ENCODE data around the gene ERRFI1.

The ERRFI1 gene

DNA sequence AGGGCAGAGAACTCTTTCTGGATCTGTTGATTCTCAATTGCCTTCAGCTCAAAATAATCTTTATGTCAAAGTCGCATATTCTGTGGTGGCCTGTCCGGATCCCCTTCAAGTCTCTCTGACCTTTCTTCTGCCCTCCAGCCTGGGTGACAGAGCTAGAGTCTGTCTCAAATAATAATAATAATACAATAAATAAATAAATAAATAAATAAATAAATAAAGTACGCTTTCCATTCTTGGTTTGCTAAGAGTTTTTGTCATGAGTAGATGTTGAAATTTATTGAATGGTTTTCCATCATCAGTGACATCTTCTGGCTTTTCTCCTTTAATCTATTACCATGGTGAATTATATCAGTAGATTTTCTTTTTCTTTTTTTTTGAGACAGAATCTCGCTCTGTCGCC lies 30.7 kb downstream of the ERRFI1 start:
- no peaks in the 10 kb centered on the region for H3K9me3 ChIP-seq (ENCODE audit: insufficient read depth, low read length)
- H3K36me3 ChIP-seq (ENCODE audit: insufficient read depth, insufficient read length, low read length): peaks cover 15% of the 10 kb centered on the region
- no peaks in the 10 kb centered on the region for H3K27me3 ChIP-seq (ENCODE audit: insufficient read depth, insufficient read length)
- peaks cover 3% of the 10 kb centered on the region for H3K4me1 ChIP-seq (ENCODE audit: insufficient read depth, insufficient read length)
- no peak for DNase-seq (ENCODE audit: low read depth, low spot score)
- H3K9ac ChIP-seq (ENCODE audit: insufficient read length, low read depth): no peak overlapping the region
- TF ChIP-seq ZNF274 (IDR thresholded peaks at IDR 0.05; ENCODE audit: low read depth, low read length): no peak
- no peak for TF ChIP-seq YY1 (IDR thresholded peaks at IDR 0.05; ENCODE audit: insufficient read depth, insufficient read length)
- TF ChIP-seq SUZ12 (IDR thresholded peaks at IDR 0.05; ENCODE audit: extremely low read depth, insufficient read depth, insufficient read length): no peak
- no peak overlapping the region for H3K4me3 ChIP-seq (ENCODE audit: insufficient read length, low read depth)

DNA sequence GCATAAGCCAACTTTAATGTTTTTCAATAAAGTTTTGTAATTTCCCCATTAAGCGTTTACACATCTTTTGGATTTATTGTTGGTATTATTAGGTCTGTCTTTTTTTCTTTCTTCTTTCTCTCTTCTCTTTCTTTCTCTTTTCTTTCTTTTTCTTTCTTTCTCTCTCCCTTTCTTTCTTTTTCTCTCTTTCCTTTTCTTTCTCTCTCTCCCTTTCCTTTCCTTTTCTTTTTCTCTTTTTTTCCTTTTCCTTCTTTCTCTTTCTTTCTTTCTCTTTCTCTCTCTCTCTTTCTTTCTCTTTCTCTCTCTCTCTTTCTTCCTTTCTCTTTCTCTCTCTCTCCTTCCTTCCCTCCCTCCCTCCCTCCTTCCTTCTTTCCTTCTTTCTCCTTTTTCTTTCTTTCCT lies 31.3 kb downstream of the ERRFI1 start:
- no peak for DNase-seq (ENCODE audit: low read depth, low spot score)
- Histone ChIP-seq H3K27me3 (ENCODE audit: insufficient read depth, insufficient read length) (no peaks in the 10 kb centered on the region), H3K9ac (ENCODE audit: insufficient read length, low read depth) (no peak overlapping the region), H3K4me3 (ENCODE audit: insufficient read length, low read depth) (no peak overlapping the region), H3K9me3 (ENCODE audit: insufficient read depth, low read length) (no peaks in the 10 kb centered on the region), H3K36me3 (ENCODE audit: insufficient read depth, insufficient read length, low read length) (peaks cover 21% of the 10 kb centered on the region), H3K4me1 (ENCODE audit: insufficient read depth, insufficient read length) (peaks cover 9% of the 10 kb centered on the region)
- TF ChIP-seq YY1 (IDR thresholded peaks at IDR 0.05; ENCODE audit: insufficient read depth, insufficient read length) (no peak), SUZ12 (IDR thresholded peaks at IDR 0.05; ENCODE audit: extremely low read depth, insufficient read depth, insufficient read length) (no peak), ZNF274 (IDR thresholded peaks at IDR 0.05; ENCODE audit: low read depth, low read length) (no peak)

DNA sequence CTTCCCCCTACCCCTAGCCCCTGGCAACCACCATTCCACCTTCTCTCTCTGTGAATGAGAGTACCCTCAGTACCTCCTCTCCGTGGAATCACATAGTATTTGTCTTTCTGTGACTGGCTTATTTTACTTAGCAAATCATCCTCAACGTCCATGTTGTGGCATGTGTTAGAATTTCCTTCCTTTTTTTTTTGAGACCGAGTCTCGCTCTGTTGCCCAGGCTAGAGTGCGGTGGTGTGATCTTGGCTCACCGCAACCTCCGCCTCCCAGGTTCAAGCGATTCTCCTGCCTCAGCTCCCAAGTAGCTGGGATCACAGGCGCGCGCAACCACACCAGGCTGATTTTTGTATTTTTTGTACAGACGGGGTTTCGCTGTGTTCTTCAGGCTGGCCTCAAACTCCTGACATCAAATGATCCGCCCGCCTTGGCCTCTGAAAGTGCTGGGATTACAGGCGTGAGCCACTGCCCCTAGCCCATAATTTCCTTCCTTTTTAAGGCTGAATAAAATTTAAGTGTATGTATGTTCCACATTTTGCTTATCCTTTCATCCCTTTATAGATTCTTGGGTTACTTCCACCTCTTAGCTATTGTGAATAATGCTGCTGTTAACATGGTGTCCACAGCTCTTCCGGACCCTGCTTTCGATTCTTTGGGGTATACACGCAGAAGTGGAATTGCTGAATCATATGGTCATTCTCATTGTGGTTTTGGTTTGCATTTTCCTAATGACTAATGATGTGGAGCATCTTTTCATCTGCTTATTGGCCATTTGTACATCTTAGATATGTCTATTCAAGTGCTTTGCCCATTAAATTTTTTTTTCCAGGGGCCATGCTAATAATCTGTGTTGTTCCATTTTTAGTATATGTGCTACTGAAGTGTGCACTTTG lies 32.3 kb downstream of the ERRFI1 start:
- H3K9me3 ChIP-seq (ENCODE audit: insufficient read depth, low read length): no peaks in the 10 kb centered on the region
- peaks cover 12% of the 10 kb centered on the region for H3K4me1 ChIP-seq (ENCODE audit: insufficient read depth, insufficient read length)
- peaks cover 29% of the 10 kb centered on the region for H3K36me3 ChIP-seq (ENCODE audit: insufficient read depth, insufficient read length, low read length)
- H3K27me3 ChIP-seq (ENCODE audit: insufficient read depth, insufficient read length): no peaks in the 10 kb centered on the region
- TF ChIP-seq ZNF274 (IDR thresholded peaks at IDR 0.05; ENCODE audit: low read depth, low read length): no peak
- no peak for TF ChIP-seq YY1 (IDR thresholded peaks at IDR 0.05; ENCODE audit: insufficient read depth, insufficient read length)
- TF ChIP-seq SUZ12 (IDR thresholded peaks at IDR 0.05; ENCODE audit: extremely low read depth, insufficient read depth, insufficient read length): no peak
- H3K9ac ChIP-seq (ENCODE audit: insufficient read length, low read depth): no peak overlapping the region
- DNase-seq (ENCODE audit: low read depth, low spot score): no peak
- no peak overlapping the region for H3K4me3 ChIP-seq (ENCODE audit: insufficient read length, low read depth)

DNA sequence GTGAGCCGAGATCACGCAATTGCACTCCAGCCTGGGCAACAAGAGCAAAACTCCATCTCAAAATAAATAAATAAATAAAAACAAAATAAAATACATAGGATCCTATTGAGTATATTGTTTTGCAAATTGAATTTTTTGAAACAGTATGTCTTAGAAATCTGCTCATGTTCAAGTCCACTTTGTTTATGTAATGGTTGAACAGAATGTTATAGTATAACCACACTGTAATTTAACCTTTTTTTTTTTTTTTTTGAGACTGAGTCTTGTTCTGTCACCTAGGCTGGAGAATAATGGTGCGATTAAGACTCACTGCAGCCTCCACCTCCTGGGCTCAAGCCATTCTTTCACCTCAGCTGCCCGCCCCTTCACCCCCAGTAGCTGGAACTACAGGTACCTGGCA lies 33.2 kb downstream of the ERRFI1 start:
- no peak overlapping the region for H3K9ac ChIP-seq (ENCODE audit: insufficient read length, low read depth)
- H3K9me3 ChIP-seq (ENCODE audit: insufficient read depth, low read length): no peaks in the 10 kb centered on the region
- peaks cover 29% of the 10 kb centered on the region for H3K36me3 ChIP-seq (ENCODE audit: insufficient read depth, insufficient read length, low read length)
- peaks cover 12% of the 10 kb centered on the region for H3K4me1 ChIP-seq (ENCODE audit: insufficient read depth, insufficient read length)
- H3K4me3 ChIP-seq (ENCODE audit: insufficient read length, low read depth): no peak overlapping the region
- TF ChIP-seq YY1 (IDR thresholded peaks at IDR 0.05; ENCODE audit: insufficient read depth, insufficient read length) (no peak), ZNF274 (IDR thresholded peaks at IDR 0.05; ENCODE audit: low read depth, low read length) (no peak), SUZ12 (IDR thresholded peaks at IDR 0.05; ENCODE audit: extremely low read depth, insufficient read depth, insufficient read length) (no peak)
- no peaks in the 10 kb centered on the region for H3K27me3 ChIP-seq (ENCODE audit: insufficient read depth, insufficient read length)
- DNase-seq (ENCODE audit: low read depth, low spot score): no peak

DNA sequence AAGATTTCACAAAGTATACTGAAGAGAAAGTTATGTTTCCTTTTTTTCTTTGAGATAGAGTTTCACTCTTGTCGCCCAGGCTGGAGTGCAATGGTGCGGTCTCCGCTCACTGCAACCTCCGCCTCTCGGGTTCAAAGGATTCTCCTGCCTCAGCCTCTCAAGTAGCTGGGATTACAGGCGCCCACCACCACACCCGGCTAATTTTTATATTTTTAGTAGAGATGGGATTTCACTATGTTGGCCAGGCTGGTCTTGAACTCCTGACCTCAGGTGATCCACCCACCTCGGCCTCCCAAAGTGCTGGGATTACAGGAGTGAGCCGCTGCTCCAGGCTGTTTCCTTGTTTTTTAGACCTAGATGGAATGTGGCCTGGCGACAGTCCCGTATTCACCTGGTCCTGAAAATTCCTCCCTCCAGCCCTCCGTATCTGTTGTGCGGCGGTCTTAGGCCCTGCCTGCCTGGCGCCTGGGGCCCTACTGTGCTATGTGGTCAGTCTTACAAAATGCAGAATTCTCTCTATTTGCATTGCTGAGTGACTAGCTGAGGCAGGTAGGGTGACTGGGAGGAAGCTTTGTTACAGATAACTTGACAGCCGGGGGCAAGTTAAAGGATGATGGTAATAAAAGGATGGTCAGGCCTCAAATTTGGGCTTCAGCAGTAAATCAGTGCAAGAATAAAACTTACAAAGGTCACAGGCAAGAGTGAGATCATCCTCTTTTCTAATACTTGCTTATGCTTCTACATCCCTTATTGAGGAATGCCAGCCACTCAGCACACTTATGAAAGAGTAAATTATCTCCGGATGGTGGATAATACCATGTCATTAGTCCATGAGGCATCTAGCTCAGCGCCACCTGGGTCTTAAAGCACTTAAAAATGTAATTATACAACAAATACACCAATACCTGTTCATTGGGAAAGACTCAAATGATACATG lies 34.3 kb downstream of the ERRFI1 start:
- DNase-seq (ENCODE audit: low read depth, low spot score): peak; percentile 86
- TF ChIP-seq ZNF274 (IDR thresholded peaks at IDR 0.05; ENCODE audit: low read depth, low read length) (no peak), SUZ12 (IDR thresholded peaks at IDR 0.05; ENCODE audit: extremely low read depth, insufficient read depth, insufficient read length) (no peak), YY1 (IDR thresholded peaks at IDR 0.05; ENCODE audit: insufficient read depth, insufficient read length) (no peak)

DNA sequence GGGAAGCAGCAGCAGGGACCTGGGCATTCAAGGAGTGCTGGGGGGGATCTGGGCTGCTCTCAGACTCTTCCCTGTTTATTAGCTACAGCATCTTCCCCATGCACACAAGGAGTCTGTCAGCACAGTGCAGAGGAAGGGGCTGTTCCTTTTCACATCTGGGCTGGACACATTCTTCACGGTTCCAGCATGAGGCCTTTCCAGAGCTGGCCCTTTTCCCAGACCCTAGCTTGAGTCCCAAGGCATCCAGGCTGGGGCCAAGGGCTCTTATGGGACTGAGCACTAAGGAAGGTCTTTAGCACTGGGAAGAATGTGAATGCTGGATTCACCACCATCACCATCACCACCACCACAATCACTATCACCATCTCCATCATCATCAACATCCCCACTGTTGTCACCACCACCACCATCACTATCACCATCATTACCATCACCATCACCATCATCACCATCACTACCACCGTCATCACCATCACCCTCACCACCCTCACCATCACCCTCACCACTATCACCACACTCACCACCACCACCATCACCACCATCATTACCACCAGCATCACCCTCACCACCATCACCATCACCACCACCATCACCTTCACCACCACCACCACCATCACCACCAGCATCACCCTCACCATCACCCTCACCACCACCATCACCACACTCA lies 36.2 kb downstream of the ERRFI1 start:
- H3K4me1 ChIP-seq (ENCODE audit: insufficient read depth, insufficient read length): peaks cover 12% of the 10 kb centered on the region
- no peaks in the 10 kb centered on the region for H3K27me3 ChIP-seq (ENCODE audit: insufficient read depth, insufficient read length)
- H3K9ac ChIP-seq (ENCODE audit: insufficient read length, low read depth): no peak overlapping the region
- H3K4me3 ChIP-seq (ENCODE audit: insufficient read length, low read depth): no peak overlapping the region
- no peaks in the 10 kb centered on the region for H3K9me3 ChIP-seq (ENCODE audit: insufficient read depth, low read length)
- DNase-seq (ENCODE audit: low read depth, low spot score): no peak
- TF ChIP-seq SUZ12 (IDR thresholded peaks at IDR 0.05; ENCODE audit: extremely low read depth, insufficient read depth, insufficient read length) (no peak), YY1 (IDR thresholded peaks at IDR 0.05; ENCODE audit: insufficient read depth, insufficient read length) (no peak), ZNF274 (IDR thresholded peaks at IDR 0.05; ENCODE audit: low read depth, low read length) (no peak)
- H3K36me3 ChIP-seq (ENCODE audit: insufficient read depth, insufficient read length, low read length): peaks cover 46% of the 10 kb centered on the region

More for the DNA sequence above, 34.3 kb downstream of the ERRFI1 start:
- Histone ChIP-seq H3K9ac (ENCODE audit: insufficient read length, low read depth) (no peak overlapping the region), H3K9me3 (ENCODE audit: insufficient read depth, low read length) (no peaks in the 10 kb centered on the region), H3K4me3 (ENCODE audit: insufficient read length, low read depth) (no peak overlapping the region), H3K36me3 (ENCODE audit: insufficient read depth, insufficient read length, low read length) (peaks cover 31% of the 10 kb centered on the region), H3K27me3 (ENCODE audit: insufficient read depth, insufficient read length) (no peaks in the 10 kb centered on the region), H3K4me1 (ENCODE audit: insufficient read depth, insufficient read length) (peaks cover 12% of the 10 kb centered on the region)

Data from NT2/D1 (cell line).